Stimulated activated CD8-positive, alpha-beta memory T cell treated with anti-CD3 and anti-CD28 coated beads, Interleukin-4, amount 100 ng/mL, for 1 hour (primary cell): Measurements from ENCODE around the gene REV3L.

ENCODE experiments used
- DNase-seq, 2 donors: peaks; one replicate each; pipeline ENCODE4 v3.0.0-alpha.2; 2020; ENCODE audit warnings: low read depth in 2 of 2, low spot score in 1 of 2

The REV3L gene

DNA sequence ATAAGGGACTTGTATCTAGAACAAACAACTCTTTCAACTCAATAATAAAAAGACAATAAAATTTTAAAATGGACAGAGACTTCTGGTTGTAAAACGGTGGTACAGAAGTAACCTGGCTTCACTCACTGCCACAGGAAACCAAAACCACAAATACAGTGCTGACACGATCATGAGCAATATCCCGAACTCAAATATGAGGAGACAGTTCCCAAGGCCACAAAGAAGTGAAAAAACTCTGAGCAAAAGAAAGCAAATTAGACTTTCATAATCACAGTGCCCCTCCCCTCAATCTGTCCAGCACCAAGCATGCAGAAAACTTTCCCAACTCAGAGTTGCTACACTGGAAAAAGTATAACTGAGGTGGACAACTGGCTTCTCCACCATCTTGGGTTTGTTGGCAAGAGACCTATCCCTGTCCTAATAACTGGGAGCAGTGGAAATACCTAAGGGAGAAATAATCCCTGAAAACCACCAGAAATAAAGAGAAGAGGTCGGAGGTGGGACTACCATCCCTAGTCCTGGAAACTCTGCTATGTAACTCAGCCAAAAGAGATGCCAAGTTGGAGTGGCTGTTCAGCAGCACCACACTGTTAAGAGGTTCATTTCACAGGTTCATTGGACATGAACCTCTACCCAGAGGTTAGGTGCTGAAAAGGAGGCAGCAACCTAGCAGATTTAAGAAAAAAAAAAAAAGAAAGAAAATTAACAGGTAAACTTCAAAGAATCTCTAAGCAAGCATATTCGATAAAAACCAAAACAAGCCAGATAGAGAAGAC is 55.5 kb downstream of the REV3L start:
- DNase-seq: no peak

DNA sequence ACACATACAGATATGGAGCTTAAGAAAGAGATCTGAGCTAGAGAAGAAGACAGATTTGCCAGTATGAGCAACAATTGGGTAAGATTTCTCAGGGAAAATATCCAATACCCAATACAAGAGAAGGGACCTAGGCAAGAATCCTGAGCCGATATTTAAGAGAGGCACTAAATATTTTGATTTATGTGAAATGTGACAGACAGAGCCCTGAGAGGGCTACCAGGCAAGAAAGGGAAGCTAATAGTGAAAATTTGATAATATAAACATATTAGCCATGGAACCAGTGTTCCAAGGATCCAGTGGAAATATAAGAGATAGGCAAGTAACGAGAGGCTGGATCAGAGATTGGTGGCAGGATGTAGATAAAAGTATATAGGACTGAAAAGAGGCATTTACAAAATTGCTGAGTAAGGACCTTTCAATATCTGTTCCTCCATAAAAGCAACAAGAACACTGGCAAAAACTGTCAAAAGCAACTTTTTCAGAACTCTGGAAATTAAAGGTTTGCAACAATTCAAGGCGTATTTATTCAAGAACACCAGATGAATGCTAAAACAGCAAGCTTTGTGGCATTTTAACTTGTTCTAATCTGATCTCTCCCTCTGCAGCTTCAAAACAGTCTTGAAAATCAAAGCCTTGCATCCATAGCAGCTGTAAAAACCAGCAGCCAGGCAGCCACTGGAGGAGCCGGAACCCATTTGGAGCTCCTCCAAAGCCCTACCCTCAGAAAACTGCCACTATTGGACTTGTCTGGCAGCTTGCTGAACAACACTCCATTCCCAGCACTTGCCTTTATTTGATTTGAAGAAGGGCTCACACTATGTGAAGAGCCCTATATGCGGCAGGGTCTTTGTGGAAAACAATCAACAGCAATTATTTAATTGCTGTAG is 58.8 kb downstream of the REV3L start:
- DNase-seq: no peak

DNA sequence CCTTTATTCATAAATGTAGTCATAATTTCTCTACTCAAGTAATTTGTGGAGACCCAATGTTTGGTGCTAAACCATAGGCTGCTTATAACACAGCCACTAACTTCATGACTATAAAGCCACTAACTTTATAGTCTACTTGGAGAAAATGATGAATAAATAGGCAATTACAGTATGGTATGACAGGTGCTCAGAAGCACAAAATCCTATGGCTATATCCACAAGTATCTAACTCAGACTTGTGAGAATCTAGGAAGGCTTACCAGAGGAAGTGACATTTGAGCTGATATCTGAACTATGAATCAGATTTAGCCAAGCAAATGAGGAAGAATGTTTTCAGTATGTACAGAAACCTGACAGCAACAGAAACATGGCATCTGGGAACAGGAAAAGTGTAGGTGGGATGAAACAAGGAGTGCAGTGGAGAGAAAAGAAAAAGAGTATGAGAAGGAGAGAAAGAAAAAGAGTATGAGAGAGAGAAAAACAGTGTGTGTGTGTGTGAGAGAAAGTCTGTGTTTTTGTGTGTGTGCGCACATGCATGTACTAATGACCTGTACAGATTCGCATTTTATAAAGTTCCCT is 59.9 kb downstream of the REV3L start:
- no peak for DNase-seq

DNA sequence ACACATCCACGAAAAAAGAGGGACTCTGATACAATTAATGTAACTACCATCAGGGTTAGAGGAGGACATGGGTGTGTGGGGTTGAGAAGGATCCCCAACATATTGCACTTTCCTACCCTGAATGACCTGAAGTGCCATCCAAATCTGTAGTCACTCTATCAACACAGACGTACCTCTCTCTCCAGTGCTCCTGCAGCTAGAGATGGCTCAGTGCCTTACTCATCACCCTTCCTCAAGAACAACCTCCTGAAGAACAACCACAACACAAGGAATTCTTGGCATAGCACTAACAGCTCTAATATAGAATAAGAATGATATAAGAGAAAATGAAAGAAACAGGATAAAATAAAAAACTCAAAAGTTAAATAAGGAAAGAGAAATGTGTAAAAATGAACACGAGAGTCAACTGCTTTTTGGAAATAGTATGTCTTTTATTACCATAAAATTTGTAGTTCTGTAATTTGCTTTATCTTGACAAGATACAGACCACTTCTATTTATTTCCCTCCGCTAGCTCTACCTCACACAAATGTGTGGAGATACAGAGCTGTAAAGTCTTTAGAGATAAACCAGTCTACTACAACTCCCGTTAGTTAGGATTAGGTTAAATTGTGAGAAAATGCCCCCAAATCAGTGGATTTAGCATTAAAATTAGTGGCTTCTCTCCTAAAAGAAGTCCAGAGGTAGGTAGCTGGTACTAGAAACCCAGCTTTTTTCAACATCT is 63.9 kb downstream of the REV3L start:
- no peak for DNase-seq

DNA sequence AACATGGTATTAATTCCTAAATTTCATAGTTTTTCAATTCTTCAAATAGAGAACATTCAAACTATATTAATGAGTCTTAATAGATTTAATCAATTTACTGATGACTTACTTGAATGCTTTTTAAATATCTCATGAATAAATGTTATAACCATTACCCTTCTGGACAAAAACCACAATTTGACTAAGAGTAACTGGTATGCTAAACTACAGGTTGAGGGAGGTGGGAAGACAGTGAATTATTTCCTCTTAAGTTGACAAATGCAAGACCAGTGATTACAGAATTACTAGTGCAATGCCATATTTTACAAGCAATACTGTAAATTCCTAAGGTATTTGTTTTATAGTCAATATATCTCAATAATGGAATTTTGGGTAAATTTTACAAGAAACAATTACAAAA is 65.1 kb downstream of the REV3L start:
- DNase-seq: no peak

- no peak for DNase-seq
These were observed 65.8 kb downstream of the REV3L start for GRCh38 chr6:111417181-111417585.

GRCh38 chr6:111416529-111416928 is 66.5 kb downstream of the REV3L start:
- DNase-seq: no peak

DNA sequence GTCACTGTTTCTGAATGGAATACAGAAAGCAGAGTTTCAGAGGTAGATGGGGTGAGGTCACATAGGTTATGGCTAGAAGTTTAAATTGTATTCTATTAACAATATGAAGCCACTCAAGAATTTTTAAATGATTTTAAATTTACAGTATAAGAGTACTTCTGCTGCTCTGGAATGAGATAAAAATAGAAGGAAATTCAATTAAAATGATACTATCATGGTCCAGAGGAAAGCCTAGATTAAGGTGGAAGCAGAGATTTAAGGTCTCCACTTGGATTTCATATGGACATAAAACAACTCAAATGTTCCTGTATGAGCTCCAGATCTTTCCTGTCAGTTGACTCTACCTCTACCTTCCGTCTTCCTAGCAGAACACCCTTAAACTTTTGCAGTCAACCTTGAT is 68.6 kb downstream of the REV3L start:
- no peak for DNase-seq

DNA sequence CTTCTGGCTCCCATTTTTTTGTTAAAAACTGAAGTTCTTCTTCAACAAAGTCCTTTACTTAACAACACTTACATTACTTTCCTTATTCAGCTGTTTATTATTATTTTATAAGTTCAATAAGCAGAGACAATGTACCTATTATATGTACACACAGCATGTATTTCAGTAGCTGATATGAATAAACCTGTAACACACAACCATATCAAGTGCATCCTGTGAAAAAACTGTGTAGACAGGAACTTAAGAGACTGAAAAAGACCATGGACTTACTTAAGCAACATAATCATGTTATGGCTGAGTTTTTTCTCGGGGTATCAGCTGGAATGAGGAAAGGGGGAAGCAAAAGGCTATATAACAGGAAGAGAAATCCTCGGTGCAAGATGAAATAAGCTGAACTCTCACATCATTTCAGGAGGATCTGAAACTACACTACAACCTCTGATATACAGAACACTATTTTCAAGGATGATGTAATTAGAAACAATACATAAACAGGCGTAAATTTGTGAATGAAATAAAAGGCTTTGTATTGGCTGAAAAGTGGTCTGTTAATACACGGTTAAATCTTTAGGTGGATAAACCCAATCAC is 70.9 kb downstream of the REV3L start:
- DNase-seq: no peak

- DNase-seq: no peak
These were observed 72.0 kb downstream of the REV3L start for GRCh38 chr6:111411046-111411445.

DNA sequence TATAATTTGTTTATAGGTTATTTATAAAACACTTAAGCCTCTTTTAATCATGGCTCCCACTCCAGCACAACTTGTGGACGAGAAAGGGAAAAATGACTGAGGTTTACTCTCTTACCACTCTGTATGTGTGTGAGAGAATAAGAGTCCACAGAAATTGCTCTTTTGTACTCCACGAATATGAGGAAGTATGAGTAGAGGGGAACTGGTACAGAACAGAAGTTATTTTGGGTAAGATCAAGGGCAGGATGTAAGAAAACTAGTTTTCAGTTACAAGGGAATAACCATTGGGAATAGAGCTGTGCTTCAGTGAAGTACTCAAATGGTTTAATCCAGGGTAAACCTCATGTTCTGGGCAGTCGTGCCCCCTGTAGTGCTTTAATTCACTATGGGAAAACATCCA is 72.6 kb downstream of the REV3L start:
- DNase-seq: no peak

DNA sequence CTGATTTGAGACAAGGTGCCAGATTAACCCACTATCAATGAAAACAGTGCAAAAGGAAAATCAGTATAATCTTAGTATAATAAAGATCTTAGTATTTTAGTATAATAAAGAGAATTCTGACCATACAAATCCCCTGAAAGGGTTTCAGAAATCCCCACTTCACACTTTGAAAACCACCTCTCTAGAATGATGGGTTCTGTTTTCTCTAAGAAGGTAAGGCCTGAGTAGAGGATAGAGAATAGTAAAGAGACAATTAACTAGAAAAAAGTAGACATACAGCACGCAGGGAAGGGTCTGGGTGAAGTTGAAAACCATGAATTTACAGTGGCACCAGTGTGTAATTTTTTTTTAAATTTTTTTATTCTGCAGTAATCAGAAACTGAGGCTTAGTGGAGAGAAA is 73.6 kb downstream of the REV3L start:
- DNase-seq: no peak

DNA sequence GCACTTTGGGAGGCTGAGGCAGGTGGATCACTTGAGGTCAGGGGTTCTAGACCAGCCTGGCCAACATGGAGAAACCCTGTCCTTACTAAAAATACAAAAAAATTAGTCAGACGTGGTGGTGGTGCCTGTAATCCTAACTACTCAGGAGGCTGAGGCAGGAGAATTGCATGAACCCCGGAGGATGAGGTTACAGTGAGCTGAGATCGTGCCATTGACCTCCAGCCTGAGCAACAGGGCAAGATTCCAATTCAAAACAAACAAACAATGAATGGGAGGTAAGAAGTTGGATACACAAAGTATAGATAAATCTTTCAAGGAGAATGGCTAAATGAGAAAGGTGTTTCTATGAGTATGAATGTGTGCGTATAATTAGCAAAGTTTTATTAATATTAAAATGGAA is 75.3 kb downstream of the REV3L start:
- DNase-seq: no peak

DNA sequence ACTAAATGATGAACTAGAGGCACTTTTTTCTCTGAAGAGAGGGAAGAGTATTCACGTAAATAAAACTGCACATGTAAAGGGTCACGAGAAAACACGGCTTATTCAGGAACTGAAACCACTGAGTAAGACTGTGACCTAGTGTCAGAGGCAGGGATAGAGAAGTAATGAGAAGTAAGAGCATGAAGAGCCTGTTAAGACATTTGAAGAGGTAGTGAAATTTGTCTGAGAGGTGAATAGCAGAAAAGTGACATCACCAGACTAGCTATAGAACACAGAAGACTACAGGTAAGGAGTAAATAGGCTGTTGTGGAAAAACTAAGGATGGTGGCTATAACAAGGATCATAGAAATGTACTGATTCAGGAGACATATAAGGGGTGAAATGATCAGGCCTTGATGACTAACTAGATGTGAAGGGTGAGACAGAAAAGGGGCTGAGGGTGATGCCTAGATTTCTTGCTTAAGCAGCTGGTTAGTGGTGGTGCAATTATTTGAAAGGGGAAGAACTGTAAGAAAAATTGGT is 76.8 kb downstream of the REV3L start:
- DNase-seq: no peak

GRCh38 chr6:111403388-111403787 is 79.6 kb downstream of the REV3L start:
- DNase-seq: no peak

DNA sequence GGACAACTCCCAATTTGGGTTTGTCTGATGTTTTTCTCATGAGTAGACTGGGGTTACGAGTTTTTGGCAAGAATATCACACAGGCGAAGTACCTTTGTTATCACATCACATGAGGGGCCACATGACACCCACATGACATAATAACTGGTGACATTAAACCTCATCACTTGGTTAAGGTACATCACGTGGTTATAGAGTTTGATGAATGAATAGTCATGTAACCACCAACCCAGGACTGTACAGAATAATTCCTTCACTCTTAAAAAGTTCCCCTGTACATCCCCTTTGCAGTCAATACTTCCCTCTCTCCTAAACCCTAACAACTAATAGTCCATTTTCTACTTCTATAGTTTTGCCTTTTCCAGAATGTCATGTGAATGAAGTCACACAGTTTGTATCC is 83.4 kb downstream of the REV3L start:
- no peak for DNase-seq

DNA sequence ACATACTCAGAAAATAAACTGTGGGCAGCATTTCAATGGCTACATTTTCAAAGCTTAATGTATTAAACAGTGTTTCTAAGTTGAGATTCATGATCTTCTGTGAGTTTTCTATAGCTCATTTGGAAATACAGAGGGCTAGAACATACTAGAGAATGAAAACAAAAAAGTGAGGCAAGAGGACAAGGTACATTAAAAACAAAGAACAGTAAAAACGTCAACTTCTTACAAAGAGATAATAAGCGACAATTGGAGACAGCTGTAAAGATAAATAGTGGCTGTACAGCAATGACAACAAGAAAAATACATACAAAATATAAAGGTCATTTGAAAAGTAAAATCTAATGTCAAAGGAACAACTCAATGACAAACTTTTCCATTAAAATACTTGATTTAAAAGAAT is 94.3 kb downstream of the REV3L start:
- DNase-seq: no peak

GRCh38 chr6:111382476-111383294 is 100.3 kb downstream of the REV3L start:
- DNase-seq: no peak

DNA sequence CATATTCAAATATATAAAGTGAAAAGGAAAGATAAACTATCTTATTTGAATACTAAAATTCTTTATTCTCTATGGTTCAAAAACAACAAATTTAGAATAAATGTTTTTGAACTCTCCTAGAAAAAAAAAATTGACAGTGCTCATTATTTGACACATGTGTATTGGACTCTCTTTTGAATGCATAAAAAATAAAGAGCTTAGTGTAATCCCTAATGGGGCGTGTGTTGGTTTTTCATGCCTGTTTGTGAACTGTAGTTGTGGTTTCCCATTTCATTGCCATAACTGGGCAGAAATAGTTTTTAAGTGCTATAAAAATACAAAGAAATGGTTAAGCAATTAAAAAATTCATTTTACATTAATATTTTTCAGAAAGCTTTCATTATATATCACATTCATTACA is 101.3 kb downstream of the REV3L start:
- no peak for DNase-seq

DNA sequence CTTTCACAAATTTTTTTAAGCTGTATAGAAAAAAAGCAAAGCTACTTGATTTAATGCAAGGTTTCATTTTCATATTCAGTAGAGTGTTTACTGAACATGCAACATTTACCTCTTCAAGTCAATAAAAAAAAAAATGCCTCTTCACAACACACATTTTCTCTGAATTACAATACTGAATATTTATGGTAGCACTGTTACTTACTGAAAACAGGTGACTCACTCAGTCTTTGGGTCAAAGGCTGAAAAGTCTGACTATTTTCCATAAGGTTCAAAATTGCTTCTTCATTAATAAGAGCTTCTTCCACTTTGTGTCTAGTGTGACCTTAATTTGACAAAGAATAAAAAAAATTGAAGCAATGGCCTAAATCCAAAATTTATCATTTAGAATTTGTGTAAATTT is 101.9 kb downstream of the REV3L start:
- DNase-seq: no peak
